SU-DHL-6 (cell line): ENCODE results near the gene ZFHX2.

ENCODE experiments used
- EZH2phosphoT487 ChIP-seq: fragments of 200-600 bp; sonication (generic), shearing (Covaris generic); conservative IDR thresholded peaks from 2 replicates; pipeline ENCODE4 v1.6.1; 2018; ENCODE audit warnings: mild to moderate bottlenecking, antibody characterized with exemption, low read length, moderate library complexity, mixed read lengths
- TF ChIP-seq, protein P1 (sequence below): fragments of 200-600 bp; sonication (generic); IDR thresholded peaks from one replicate; pipeline ENCODE4 v1.5.1; 2017; ENCODE audit warnings: antibody characterized with exemption, mild to moderate bottlenecking, low read length, moderate library complexity; ENCODE audit not compliant: insufficient read depth, poor library complexity, severe bottlenecking

- TF ChIP-seq, protein P1, sequence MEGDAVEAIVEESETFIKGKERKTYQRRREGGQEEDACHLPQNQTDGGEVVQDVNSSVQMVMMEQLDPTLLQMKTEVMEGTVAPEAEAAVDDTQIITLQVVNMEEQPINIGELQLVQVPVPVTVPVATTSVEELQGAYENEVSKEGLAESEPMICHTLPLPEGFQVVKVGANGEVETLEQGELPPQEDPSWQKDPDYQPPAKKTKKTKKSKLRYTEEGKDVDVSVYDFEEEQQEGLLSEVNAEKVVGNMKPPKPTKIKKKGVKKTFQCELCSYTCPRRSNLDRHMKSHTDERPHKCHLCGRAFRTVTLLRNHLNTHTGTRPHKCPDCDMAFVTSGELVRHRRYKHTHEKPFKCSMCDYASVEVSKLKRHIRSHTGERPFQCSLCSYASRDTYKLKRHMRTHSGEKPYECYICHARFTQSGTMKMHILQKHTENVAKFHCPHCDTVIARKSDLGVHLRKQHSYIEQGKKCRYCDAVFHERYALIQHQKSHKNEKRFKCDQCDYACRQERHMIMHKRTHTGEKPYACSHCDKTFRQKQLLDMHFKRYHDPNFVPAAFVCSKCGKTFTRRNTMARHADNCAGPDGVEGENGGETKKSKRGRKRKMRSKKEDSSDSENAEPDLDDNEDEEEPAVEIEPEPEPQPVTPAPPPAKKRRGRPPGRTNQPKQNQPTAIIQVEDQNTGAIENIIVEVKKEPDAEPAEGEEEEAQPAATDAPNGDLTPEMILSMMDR: no peak
- no peak for TF ChIP-seq EZH2phosphoT487
These were observed 65.5 kb downstream of the ZFHX2 start for GRCh38 chr14:23486036-23486435.
